AG09319 (cell line): Measurements from ENCODE around the gene BAG2.
A peak's percentile ranks its signal among the peaks of the same experiment; 100 is the strongest.

Experiments
- DNase-seq: peaks from one replicate; pipeline ENCODE4 v3.0.0-alpha.2; 2010; ENCODE audit warnings: low read depth; ENCODE audit errors: extremely low read depth
- CTCF ChIP-seq: IDR thresholded peaks from 2 replicates; pipeline ENCODE4 v1.5.1; 2011; ENCODE audit warnings: low read depth, mild to moderate bottlenecking, inconsistent platforms, low read length, moderate library complexity

BAG2 gene

GRCh38 chr6:57174511-57174907, 2.4 kb downstream of the BAG2 start:
- no peak for TF ChIP-seq CTCF
- DNase-seq, result no peak

- DNase-seq, result no peak
- no peak for TF ChIP-seq CTCF
Observed at GRCh38 chr6:57177545-57178265, 5.6 kb downstream of the BAG2 start.

- no peak for DNase-seq
- no peak for TF ChIP-seq CTCF
Observed at GRCh38 chr6:57180596-57180995, 8.5 kb downstream of the BAG2 start.

- no peak for TF ChIP-seq CTCF
- no peak for DNase-seq
Observed at GRCh38 chr6:57182017-57182432, 9.9 kb downstream of the BAG2 start.

GRCh38 chr6:57183336-57183735, 11.2 kb downstream of the BAG2 start:
- no peak for DNase-seq
- TF ChIP-seq CTCF, result no peak

- TF ChIP-seq CTCF, result peak; percentile 48
- no peak for DNase-seq
Observed at GRCh38 chr6:57190140-57190539, 18.0 kb downstream of the BAG2 start.

GRCh38 chr6:57193177-57193576, 21.1 kb downstream of the BAG2 start:
- no peak for TF ChIP-seq CTCF

More at GRCh38 chr6:57193177-57193576, 21.1 kb downstream of the BAG2 start:
- no peak for DNase-seq
